NCI-H1930 (cell line): ENCODE measurements around the gene DGKQ.
A peak's percentile ranks its signal among the peaks of the same experiment; 100 is the strongest.

ENCODE experiments used
- DNase-seq, 2 experiments: peaks; one replicate each; lab custom pipeline; 2025; lab: John Stamatoyannopoulos, UW

Gene DGKQ, protein sequence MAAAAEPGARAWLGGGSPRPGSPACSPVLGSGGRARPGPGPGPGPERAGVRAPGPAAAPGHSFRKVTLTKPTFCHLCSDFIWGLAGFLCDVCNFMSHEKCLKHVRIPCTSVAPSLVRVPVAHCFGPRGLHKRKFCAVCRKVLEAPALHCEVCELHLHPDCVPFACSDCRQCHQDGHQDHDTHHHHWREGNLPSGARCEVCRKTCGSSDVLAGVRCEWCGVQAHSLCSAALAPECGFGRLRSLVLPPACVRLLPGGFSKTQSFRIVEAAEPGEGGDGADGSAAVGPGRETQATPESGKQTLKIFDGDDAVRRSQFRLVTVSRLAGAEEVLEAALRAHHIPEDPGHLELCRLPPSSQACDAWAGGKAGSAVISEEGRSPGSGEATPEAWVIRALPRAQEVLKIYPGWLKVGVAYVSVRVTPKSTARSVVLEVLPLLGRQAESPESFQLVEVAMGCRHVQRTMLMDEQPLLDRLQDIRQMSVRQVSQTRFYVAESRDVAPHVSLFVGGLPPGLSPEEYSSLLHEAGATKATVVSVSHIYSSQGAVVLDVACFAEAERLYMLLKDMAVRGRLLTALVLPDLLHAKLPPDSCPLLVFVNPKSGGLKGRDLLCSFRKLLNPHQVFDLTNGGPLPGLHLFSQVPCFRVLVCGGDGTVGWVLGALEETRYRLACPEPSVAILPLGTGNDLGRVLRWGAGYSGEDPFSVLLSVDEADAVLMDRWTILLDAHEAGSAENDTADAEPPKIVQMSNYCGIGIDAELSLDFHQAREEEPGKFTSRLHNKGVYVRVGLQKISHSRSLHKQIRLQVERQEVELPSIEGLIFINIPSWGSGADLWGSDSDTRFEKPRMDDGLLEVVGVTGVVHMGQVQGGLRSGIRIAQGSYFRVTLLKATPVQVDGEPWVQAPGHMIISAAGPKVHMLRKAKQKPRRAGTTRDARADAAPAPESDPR

DNA sequence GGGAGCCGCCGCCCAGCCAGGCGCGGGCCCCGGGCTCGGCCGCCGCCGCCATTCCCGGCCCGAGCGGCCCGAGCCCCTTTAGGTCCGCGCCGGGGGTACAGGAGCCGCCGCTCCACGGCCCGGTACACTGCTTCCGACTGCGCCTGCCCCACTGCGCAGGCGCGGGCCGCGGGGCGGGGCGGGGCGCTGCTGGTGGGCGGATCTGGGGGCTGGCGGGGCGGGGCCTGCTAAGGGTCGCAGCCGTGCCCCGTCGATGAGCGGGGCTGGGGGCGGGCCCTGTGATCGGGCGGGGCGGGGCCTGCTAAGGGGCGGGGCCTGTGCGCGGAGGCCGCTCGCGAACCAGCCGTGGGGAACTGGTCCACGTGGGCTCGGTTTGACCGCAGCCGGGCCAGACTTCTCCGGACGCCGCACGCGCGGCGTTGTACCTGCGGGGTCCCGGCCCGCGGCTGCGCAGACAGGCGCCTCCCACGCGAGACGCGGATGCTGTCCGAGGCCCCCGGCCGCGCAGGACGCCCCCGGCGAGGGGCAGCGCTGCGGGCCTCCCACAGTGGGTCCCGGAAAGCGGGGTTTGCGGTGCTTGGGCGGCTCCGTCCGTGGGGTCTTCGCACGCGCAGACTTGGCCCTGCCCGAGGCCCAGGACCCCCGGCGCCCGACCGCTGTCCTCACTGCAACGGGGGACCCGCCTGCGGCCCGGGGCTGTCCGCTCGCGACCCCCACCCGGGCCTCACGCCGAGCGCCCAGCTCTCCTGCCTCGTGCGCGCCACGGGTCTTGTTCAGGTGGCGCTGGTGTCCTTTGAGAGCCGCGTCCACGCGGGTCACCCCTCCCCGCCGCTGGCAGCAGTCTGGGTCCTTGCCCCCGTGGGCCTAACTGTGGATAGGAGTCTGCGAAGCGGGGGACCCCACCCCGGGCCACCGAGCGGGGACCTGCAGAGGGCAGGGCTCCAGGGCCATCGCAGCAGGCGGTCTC lies at the start of gene DGKQ:
TSS of gene DGKQ (minus strand) at position 139 of the 967 bp plus-strand sequence. CDS start at position 52, 87 bp downstream.
- DNase-seq = peak; percentile 42 to 75

DNA sequence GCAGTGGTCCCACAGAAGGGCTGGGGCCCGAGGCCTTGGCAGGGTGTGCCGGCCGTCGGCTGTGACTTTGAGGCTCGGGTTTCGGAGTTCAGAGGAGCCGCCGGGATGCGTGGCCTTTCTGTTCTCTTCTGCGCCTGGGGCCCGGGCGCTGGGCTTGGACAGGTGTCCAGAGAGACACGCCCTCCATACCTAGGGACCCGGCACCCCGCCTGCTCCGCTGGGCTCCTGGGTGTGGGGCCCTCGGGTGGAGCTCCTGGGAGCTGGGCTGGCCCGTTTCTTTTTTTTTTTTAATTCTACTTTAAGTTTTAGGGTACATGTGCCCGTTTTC lies 49.3 kb upstream of the DGKQ start:
- no peak for DNase-seq

DNA sequence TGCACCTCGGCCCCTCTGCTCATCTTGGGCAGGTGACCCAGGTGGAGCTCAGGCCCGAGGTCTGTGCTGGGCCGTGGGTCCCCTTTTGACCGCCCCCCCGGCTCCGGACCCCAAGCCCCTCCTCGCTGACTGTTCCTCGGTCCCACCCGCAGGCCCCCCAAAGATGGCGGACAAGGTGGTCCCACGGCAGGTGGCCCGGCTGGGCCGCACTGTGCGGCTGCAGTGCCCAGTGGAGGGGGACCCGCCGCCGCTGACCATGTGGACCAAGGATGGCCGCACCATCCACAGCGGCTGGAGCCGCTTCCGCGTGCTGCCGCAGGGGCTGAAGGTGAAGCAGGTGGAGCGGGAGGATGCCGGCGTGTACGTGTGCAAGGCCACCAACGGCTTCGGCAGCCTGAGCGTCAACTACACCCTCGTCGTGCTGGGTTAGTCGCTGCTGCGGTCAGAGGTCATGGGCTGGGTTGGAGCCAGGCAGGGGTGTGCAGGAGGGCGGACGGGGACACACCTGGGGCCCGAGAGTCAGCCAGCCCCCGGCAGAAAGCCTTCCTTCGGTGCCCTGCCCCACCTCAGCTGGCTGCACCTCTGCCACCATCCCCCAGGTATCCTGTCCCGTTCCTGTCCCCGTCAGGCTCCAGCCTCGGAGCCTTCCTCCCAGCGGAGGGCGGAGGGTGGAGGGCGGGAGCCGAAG lies 48.8 kb upstream of the DGKQ start:
- no peak for DNase-seq

DNA sequence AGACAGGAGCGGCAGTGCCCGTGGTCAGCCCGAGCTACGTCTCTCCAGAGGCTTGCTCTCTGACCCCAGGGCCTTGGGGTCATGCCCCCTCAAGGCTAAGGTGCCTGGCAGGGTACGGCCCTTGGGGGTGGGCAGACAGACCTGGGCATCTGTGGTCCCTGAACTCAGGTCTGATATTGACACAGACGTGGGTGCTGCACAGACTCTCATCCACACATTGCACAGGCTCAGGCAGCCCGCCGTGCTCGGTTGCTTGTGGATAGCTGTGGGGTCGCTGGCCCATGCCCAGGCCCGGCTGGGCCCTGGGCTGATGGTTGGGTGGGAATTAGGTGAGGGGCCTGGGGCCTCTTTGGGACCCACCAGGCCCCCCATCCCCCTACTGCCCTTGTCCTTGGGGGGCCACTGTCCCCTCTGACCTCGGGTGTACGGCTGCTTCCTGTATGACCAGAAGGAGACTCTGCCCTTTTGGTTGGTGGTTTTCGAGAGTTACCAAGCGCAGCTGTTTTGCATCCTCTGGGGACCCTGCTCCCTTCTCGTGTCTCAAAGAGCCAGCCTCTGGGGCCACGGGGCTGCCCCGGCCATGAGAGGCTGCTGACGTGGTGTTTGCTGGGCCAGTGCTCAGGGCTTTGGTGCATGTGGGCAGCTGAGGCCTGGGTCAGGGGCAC lies 48.1 kb upstream of the DGKQ start:
- no peak for DNase-seq

DNA sequence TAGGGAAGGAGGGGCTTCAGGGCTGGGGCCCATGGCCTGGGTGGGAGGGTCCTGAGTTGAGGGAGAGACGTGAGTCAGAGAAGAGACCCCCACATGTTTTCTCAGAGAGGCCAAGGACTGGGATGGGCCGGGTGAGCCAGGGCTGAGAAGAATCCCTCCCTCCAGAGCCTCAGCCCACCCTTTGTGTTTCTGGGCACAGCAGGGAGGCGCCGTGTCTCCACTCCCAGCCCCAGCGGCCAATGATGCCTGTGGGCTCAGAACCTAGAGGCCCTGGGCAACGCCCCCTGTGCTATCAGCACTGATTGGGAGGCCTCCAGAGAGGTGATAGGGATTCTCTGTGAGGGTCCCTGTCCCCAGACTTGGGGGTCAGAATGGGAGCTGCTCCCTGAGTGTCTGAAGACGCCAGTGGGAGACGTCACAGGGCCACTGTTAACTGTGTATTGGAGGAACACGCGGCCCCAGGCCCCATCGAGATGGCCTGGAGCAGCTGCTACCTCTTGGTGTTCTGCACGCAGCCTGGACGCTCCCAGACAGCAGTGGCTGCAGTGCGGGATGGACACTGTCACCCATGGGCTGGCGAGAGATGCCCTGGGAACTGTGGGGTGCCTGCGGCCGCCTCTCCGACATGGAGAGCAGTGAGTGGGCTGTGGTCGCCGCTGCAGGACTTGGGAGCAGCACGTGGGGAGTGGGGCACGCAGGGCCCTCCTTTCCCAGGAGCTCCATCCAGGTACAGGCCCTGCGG lies 46.5 kb upstream of the DGKQ start:
- DNase-seq = no peak

DNA sequence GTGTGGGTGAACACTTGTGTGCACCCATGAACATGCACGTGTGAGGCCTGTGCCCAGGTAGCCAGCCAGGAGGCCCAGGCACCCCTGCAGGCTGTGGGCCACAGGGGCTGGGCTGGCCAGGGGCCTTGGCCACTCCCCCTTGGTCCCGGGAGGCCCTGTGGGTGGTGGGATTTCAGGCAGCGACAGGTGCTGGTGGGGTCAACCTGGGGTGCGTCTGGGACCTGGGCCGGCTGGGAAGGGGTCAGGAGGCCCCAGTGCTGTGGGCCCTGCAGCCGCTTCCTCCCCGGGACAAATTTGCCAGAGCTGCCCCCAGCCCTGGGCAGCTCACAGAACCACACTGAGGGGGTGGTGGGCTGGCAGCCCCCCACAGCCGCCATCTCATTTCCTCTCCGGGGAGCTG lies 46.0 kb upstream of the DGKQ start:
- DNase-seq = no peak

DNA sequence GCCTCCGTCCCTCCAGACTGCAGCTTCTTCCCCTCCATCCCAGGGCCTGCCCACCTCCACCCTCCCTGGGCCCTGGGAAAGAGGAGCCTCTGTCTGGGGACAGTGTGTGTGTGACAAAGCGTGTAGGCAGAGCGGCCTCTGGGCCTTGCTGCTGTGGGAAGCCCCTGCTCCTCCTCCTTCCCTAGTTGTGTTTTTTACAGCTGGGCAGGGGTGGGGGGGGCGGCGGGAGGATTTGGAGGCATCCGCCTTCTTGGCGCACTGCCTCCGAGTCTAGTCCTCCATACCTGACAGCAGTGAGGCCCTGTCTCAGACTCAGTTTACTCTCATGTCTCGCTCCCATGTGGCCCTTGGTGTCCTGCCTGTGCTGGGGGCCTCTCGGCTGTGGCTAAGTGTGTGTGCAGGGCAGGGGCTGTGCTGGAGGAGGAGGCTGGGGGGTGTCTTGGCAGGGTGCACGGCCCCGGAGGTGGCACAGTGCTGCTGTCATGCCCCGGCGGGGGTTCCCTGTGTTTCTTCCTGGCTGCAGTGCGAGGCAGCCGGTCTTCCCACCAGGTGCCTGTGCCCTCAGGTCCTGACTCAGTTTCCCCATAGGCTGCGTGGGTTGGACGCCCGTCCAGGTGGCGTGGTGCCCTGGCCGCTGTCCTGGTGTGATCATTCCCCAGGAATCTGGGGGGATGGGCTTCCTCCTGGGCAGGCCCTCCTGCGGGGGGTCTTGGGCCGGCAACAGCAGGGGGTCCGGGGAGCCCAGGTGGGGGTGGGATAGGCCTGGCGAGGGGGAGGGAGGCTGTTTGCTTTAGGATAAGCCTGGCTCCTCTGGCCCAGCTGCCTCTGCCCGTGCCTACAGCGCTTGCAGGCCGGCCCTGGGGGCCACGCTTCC lies 45.0 kb upstream of the DGKQ start:
- DNase-seq = no peak

DNA sequence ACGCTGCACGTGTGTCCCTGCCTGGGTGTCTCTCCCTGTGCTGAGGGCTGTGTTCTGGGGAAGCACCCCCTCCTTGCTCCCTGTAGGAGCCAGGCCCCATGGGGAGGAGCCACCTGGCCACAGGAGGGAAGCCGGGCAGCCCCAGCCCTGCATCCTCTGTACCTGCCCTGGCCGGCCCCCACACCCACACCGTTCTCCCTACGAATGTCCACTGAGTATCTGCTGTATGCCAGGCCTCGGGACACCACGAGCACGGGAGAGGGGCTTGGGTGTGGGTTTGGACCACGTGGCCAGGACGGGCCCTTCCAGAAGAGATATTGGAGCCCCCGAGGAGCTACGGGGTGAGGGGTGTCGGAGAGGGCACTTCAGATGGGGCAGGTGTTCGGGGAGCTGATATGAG lies 44.3 kb upstream of the DGKQ start:
- DNase-seq = no peak

DNA sequence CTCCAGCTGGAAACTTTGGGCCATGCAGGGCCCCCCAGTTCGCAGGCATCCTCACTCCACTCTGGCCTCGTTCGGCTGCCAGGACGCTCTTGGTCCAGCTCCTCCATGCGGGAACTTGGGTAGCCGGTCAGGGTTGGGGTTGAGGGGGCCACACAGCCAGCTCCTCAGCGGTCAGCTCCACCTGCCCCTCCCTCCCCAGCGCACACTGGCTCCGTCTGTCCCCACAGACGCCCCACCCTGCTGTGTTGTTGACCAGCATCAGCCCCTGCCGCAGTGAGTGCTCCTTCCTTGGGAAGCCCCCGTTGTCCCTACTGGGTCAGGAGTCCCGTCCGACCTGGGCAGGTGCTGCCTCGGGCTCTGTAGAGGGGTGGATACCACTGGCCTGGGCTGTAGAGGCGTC lies 43.8 kb upstream of the DGKQ start:
- DNase-seq = no peak

DNA sequence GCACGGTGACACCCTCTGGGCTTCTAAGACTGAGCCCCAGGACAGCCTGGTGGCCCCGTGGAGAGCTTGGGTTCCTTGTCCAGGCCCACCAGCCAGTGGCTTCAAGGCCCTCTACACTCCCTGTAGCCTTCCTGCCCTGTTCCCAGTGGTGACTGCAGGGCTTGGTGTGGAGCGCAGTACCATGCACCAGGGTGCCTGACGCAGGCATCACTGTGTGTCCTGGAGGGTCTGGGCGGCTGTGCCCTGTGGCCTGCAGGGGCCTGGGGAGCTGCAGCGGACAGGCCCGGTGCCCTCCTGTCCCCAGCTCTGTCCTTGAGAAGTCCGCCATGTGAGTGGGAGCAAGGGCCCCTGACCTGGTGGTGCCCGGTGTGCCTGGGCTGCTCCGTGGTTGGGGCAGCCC lies 42.4 kb upstream of the DGKQ start:
- DNase-seq = no peak

DNA sequence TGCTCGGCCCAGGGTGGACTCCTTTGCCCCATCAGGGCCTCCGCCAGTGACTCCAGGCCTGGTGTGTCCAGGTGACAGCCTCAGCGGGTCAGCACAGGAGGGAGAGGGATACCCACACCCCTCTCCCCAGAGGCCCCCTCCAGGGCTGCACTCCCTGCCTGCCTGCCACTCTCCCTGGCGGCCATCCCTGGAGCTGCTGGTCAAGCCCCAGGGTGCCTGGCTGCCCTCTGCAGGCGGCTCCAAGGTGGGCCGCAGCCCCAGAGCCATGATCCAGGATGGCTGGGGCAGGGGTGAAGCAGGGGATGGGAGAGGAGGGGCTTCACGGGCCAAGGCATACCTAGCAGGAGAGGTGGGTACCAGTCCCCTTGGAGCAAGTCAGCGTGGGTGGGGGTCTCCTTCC lies 41.8 kb upstream of the DGKQ start:
- DNase-seq = no peak

DNA sequence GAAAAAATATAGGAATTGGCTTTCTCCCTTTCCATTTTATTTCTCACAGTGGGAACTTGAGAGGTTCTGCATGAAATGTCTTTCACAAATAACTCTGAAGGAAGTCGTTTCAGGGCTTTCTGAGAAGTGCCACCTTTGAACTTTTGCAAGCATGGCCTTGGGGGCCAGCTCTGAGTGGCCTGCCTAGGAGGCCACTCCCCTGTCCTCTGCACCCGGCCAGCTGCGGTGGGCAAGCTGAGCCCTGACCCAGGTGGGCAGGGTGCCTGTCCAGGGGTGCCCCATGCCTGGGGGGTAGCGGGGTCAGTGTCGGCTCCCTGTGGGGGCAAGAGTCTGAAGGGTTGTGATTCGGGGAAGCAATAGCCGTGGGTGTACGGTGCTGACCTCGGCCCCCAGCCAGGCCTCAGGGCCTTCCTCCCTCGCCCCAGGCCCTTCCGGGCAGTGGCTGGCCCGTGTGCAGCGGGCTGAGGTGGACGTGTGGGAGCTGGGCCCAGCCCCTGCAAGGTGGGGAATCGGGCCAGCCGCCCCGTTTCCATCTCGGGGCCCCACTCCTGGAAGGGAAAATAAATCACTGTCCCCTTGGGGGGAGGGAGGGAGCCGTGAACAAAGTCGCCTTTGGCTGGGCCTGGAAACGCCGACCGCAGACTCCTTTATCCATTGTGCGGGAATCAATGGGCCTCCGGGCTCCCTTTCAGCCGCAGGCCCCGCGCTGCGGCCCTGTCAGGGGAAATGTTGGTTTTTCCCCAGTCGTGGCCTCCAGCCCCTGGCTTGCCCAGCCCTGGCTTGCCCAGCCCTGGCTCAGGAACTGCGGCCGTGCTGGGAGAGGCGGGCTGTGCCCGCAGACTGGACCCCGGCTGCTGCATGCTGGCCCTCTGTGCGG lies 41.2 kb upstream of the DGKQ start:
- DNase-seq = no peak

DNA sequence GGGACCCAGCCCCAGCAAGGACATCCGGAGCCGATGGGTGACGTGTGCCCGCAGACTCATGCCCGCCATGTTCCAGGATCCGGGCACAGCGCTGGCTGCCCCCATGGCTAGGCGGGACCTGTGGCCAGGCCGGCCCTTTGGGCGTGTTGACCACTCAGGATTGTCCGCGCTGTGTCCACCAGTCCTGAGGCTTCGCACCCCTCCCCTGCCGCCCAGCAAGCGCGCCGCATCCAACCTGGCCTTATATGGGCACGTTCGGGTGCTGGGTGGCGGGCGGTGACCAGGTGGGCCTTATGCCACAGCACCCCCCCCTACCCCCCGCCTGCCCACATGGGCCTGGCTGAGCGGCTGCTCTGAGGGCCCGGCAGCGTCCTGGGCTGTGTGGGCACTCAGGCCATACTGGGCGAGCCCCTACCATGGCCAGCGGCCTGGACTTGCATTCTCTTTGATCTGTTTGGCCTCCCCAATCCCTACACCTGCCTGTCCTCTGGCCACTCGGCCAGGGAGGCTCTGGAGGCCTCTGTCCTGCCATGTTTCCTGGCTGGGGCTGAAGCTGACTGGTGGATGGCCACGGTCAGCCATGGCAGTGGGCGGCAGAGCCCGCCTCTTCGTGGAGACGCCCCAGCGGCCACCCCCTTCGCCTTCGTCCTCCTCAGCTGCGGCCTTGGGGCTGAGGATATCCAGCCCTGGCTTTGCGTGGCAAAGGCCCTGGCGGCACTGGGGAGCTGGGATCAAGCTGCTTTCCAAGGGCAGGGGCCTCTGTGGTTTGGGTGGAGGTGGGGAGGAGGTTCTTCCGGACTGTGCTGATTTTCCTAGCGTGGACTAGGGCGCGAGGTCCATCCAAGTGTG lies 40.1 kb upstream of the DGKQ start:
- no peak for DNase-seq

DNA sequence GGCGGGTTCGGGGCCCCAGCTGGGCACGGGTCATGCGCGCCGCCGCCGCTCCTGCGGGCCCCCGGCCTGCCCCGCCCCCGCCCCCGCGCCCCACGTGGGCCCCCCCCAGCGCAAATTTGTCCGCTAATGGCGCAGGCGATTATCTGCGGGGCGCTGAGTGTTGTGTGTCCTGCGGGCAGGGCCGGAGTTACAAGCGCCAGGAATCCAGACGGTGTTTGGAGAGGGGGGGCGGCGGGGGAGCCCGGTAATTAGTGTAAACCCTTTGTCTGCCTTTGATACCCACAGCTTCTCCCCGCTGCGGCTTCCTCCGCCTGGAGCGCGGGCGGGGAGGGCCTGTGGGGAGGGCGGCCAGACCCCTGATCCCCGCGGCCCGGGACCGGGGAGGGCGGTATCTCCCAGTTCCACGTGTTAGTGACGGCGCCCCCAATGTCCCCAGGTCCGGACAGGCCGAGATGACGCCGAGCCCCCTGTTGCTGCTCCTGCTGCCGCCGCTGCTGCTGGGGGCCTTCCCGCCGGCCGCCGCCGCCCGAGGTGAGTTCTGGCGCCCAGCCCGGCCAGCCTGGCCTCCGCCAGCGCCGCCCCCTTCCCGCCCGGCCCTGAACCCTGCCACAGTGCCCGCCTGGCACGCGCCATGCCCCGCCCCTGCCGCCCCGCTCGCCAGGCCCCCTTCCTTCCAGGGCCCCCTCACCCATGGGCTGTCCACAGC lies 38.8 kb upstream of the DGKQ start:
- DNase-seq = no peak

DNA sequence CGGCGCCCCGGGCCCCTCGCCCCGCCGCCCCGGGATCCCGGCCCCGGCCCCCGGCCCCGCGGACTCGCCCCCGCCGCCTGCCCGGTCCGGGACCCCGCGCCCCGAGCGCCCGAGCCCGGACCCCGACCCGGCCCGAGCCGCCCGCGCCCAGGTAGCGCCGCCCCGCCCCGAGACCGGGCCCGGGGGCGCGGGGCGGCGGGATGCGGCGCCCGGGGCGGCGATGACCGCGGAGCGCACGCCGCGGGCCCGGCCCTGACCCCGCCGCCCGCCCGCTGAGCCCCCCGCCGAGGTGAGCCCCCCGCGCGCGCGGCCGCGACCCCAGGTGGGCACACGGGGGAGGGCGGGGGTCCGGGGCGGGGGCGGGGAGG lies 38.3 kb upstream of the DGKQ start:
- DNase-seq = no peak

DNA sequence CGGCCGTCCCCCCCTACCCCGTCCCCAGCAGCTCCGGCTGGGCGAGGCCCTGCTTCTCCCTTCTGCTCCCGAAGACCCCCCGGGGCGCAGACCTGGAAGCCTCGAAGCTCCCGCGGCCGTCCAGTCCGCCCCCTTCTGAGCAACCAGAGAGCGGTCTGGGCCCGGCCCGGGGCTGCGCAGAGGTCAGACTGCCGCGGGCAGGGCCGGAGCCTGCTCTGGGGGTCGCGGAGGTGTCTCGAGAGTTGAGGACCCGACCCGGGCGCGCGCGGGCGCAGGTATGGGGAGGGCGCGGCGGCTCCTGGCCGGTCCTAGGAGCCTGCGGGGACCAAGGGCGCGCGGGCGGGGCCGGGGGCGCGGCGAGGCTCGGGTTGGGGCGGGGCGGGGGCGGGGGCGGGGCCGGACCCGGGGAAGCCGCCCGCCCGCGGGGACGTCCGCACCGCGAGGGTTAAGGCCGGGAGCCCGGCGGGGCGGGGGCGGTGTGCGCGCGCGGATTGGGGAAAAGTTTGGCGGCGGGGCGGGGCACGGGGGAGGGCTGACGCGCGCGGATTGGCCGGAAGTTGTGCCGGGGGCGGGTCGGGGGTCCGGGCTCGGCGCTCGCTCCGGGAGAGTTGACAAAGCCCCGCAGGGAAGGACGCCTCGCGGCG lies 37.8 kb upstream of the DGKQ start, which contains the start of gene FGFRL1:
TSS of gene FGFRL1 (plus strand) at position 605 of the 644 bp plus-strand sequence. CDS start 860 bp downstream, outside the sequence.
- peak; percentile 31 to 62 for DNase-seq
